Stimulated activated CD4-positive, alpha-beta T cell treated with anti-CD3 and anti-CD28 coated beads, Interleukin-2, amount 100 ng/mL, for 48 hours (primary cell): Measurements from ENCODE around the gene VPS13A.

Experiments
- DNase-seq, 2 donors: peaks; one replicate each; pipeline ENCODE4 v3.0.0-alpha.2; 2020

Gene VPS13A

DNA sequence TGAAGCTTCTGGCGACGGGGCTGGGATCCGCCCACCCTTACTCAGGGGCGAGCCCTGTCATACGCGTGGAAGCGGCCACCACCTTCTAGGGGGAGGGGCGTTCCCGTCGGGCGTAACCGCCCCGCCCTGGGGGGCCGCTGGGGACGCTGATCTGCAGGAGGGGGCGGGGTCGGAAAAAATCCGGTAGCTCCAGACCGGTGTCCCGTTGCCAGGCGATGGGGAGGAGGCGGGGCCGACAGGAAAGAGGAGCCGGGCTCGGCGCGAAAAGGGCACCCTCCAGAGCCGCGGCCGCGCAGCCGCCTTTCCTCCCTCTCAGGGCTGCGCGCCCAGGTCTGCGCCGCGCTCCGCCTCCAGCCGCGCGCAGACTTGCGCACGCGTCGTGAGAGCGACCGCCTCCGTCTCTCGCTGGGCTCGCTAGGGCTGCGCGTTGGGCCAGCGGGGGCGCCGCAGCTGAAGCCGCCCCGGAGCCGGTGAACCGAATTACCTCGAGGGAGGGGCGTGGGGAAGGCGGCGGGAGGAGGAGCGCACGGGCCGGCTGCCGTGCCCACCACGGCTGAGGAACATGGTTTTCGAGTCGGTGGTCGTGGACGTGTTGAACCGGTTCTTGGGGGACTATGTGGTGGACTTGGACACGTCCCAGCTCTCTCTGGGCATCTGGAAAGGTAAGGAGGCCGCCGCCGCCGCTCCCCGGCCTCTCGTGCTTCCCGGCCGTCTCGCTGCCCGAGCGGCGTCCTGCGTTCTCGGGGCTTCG lies at the start of gene VPS13A:
VPS13A (plus strand) TSS at position 392 of the 751 bp plus-strand sequence; CDS start at position 563, 171 bp downstream.
- peak; percentile 91 to 92 for DNase-seq

DNA sequence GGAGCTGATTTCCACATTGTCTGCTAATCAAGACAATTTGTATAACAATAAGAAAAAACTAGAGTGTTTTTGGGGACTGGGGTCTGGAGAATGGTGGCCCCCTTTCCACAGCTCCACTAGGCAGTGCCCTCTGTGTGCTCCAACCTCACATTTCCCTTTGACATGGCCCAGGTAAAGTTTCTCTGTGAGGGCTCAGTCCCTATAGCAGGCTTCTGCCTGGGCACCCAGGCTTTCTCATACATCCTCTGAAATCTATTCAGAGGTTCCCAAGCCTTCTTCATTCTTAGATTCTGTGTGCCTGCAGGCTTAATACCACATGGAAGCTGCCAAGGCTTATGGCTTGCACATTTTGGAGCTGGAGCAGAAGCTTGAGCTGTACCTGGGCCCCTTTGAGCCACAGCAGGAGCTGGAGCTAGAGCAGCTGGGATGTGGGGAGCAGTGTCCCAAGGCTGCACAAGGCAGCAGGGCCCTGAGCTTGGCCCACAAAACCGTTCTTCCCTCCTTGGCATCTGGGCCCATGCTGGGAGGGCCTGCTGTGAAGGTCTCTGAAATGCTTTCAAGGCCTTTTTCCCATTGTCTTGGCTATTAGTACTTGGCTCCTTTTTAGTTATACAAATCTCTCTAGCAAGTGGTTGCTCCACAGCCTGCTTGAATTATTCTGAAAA lies 49.1 kb upstream of the VPS13A start:
- no peak for DNase-seq

DNA sequence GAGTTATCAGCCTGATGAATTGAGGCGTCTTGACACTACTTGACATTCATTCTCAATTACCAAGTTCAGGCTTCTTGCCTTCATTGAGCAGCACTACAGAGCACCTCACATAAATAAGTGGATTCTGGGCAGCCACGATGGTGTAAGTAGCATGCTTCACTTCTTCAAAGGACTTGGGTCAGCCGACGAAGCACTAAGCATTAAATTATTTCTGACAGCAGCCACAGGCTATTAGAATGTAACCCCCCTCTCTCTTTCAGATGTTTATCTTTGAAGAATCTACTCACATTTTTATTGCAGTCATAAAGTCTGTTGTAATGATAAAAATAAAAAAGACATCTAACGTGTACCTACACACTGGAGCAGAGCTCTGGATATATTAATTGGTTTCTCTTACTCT lies 45.9 kb upstream of the VPS13A start:
- no peak for DNase-seq

DNA sequence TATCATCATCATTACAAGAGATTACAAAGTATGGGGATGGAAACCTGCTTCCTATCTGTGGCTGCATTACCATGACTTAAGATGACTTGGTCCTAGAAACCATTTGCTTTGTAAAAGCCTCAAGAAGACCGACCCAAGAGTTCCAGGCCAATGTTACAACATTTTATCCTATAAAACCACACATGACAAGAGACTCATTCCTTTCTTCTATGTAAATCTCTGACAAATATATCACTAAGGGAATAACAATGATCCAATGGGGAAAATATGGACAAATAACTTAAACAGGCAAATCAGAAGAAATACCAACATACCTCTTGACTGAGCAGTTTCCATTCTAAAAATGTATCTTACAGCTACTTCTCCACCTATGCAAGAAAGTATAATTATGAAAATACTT lies 44.3 kb upstream of the VPS13A start:
- DNase-seq = no peak

DNA sequence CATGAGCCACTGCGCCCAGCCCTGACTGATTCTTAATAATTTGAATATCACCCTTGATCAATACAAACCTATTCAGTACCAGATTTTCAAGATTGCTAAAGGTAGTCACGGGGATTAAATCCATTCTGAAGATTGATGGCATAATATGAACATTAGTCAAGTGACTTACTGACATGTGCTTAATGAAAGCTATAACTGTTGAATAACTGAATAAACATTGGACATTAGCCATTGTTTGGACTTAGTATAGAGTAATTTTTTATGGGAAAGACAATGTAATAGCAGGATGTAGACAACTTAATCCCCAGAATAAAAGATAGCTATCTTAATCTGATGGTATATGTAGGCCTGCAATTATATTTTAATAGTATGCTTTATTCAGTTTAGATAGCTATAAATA lies 35.0 kb upstream of the VPS13A start:
- DNase-seq = no peak

DNA sequence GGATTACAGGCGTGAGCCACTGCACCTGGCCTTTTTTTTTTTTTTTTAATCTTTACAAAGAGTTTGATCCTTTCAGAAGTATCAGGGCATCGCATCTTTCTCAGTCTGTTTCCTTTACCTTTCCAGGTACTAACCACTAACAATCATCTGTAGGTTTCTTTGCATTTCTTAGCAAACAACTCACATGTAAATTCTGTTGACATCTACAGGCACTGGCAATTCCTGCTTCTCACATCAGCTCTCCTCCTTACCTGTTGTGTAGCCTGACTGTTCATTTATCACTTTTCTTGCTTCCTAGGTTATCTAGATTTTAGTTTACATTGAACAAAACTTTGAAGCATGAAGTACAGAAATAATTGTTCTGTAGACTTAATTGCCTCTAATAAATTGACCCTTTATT lies 27.5 kb upstream of the VPS13A start:
- DNase-seq = no peak

DNA sequence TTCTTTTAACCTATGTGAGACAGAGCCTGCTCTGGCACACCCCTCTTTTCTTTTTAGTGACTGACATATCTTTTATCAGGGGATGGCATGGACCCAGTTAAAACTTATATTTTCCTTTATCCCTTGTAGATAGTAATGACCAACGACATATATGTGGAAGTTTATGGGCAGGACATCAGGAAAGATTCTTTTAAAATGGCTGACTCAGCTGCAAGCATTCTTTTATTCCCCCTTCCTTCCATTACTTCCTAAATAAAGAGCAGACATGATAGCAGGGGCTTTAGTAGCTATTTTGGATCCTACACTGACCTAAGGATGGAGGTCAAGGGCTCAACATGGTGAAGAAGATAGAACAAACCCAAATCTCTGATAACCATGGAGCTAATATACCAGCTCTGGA lies 25.0 kb upstream of the VPS13A start:
- DNase-seq = no peak

DNA sequence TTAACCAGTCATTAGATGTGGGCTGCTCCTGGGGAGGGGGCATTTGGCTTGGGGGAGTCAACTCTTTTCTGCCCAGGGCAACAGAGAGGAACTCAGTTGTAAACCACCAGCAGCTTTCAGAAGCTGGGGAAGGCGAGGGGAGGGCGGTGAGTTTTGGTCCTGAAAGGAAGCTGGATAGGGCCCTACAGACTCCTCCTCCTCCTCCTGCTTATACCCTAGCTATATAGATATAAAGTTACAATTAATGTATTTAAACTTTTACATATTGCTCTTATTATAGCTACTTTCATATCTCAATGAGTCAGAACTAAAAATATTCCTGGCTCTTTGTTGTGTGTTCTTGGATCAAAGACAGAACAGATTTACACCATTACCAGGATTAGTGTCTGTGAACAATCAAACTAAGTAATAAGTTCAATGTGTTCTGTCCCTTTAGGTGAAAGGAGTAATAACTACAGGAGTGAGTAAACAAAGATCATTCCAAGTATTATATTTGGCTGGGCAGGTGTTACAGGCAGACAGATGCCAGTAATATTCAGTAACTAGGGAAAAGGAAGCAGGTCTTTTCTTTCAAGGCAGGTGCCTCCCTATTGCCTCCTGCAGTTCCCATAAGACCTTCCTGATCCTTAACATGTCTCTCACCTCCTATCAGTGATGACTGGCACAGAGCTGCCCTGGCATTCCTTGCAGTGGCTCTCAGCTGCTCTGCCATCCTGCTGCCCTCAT lies 20.5 kb upstream of the VPS13A start:
- DNase-seq = no peak

DNA sequence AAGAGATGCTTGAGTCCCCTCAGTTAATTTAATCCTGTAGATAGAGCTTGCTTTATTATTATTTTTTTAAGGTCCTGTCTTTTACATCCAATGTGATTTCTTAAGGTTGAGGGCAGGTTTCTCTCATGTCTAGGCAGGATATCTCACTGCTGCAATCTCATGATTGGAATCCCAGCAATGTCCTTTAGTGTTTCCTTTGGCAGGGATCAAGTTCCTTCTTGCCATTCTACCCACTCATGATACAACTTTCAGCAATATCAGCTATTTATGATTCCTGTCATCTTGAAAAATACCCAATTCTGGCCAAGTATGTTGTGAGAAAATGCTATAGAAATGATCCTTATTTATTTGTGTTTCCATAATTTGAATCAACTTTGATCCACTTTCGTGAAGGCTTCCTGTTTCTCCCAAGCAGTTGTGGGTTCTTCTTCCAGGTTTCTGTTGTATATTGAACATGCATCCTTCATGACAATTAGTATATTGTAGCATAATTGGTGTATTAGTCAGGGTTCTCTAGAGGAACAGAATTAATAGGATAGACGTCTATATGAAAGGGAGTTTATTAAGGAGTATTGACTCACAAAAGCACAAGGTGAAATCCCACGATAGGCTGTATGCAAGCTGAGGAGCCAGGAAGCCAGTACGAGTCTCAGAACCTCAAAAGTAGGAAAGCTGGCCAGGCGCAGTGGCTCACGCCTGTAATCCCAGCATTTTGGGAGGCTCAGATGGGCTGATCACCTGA lies 18.4 kb upstream of the VPS13A start:
- no peak for DNase-seq

DNA sequence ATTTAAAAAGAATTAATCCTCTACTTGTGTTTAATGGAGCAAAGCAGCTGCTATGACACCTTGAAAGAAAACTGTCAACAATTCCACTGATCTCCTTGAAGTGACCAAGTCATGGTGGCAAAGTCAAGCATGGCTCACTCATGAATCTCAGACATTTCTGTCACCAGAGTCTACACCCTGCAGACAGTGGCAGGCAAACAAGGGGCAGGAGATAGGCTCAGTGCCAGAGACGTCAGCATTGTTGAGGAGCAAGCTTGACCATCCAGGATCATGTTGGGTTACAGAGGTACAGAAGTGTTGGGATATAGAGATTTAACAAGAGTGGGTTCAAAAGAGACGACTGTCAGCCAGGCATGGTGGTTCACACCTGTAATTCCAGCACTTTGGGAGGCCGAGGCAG lies 16.1 kb upstream of the VPS13A start:
- no peak for DNase-seq

DNA sequence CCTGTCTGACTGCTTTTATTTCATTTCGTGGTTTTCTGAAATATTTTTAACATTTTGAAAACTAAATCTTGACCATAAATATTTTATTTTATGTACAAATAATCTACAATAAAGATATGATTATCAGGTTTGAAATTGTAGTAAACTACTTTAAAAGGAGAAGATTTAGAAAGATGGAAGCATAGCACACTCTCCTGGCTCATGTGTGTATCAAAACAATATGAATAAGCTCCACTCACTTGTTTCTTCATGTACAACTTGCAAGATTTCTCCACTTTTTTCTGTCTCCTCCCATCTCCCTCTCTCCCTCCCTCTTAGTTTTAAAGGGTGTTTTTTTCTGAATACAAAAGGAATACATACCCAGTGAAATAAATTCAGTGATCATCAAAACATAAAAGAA lies 15.4 kb upstream of the VPS13A start:
- DNase-seq = no peak

DNA sequence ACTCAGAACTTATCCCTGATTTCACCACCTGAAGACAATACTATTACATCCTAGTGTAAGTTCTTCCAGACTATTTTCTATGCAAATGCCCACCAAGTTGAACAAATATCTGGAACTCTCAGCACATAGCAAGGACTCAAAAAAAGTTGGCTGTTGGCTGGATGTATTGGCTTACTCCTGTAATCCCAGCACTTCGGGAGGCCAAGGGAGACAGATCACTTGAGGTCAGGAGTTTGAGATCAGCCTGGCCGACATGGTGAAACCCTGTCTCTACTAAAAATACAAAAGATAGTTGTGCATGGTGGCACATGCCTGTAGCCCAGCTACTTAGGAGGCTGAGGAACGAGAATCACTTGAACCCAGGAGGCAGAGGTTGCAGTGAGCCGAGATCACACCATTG lies 15.0 kb upstream of the VPS13A start:
- no peak for DNase-seq

DNA sequence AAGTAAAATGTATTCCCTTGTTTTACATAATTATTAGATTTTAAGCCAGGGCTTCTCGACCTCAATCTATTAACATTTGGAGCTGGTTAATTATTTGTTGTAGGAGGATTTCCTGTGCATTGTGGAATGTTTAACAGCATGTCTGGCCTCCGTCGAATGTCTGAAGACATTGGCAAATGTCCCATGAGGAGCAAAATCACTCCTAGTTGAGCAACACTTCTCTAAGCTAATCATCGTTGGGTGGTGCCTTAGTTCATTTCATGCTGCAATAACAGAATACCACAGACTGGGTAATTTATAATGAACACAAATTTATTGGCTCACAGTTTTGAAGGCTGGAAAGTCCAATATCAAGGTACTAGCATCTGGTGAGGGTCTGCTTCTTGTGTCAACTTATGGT lies 13.4 kb upstream of the VPS13A start:
- no peak for DNase-seq

DNA sequence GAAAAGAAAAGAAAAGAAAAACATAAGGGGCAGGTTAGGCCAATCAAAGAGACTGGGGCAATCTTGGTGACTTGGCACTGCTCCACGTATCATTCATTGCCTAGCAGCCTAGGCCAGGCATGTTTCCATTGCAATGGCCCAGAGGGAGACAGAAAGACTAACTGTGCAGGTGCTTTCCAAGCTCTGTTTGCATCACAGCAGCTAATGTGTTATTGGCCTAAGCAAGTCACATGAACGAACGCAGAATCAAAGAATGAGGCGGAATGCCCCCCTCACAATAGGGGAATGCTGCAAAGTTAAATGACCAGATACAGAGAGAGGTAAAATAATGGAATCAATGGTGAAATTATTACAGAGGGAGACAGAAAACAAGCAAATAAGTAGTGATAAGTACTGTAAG lies 11.1 kb upstream of the VPS13A start:
- DNase-seq = no peak

DNA sequence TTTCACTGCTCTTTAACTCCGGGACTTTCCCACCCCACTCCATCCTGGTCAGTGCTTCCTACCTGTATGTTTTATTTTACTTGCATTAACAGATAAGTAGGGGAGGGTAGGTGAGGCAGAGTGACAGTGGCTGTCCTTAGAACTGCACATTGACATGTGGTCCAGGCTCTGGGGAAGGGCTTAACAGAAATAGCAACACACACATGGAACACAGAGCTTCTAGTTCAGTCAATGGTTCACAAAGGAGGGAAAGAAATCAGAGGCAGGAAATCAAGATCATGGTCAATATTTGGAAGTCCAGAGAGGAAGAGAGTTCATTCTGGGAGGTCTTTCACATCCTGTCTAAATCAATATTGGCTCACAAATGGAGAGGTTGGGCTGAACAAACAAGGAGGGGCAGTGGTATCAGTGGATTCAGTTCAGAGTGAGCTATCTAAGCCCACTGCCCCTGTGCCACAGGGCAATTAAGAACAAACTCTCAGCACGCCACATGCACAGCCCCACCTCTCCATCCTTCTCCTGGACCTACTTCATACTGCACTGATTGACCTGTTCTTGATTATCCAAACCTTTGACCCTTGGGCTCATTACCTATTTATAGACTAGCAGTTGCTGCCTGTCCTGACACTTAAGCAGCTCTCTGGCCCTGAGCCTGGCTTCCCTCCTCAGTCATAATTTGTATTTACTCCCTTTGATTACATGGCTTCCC lies 6.2 kb upstream of the VPS13A start:
- no peak for DNase-seq

DNA sequence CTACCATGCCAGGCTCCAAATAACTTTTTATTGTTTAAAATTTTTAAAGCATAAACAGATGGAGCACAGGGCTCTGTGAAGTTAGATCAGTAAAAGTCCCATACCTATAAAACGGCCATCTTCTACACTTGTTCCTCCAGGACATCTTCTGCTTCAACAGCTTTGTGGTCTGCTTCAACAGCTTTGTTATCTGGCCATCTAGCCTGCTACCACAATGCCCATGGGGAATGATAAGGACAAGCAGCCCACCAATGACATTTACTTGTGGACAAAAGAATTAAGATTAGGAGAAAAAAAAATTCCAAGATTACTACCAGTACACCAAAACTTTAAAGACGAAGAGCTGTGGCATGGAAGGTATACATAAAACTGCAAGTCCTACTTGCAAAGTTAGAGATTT lies 2.2 kb upstream of the VPS13A start:
- no peak for DNase-seq

DNA sequence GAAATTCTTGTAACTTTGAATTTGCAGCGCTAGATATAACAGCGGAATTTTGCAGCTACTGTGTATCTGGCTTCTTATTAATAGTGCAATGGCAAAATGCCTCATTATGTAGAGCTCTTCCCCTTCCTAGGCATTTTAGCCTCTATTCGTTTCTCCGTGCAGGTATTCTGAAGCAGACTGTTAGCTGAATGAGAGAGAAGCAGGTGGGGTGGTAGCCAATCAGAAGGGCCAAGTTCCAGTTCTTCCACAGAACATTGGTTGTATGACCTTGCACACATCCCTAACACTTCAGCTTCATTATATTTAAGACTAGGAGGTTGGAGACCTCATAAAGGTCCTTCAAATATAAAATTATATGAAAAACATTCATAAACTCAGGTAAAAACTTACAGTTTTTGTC lies 1.2 kb upstream of the VPS13A start:
- DNase-seq = no peak

DNA sequence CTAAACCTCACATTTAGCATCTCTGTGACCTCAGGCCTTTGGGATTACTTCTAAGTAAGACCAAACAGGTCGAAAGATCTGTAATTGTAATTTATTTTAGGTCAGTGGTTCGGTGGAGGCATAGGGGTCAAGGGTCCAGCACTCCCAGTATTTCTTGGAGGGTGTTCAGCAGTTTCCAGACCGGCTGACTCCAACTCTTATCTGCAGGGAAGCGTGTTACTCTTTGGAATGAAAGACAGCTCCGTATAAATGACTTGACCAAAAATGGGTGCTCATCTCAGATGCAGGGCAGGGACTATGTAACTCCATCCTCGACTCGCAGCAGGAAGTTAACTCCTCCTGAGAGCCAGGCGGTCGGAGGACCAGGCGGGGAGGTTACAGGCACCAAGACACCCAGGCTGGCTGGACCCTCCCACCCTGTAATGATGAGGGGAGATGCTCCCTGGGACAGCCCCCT lies 620 bp upstream of the VPS13A start:
- DNase-seq = no peak

DNA sequence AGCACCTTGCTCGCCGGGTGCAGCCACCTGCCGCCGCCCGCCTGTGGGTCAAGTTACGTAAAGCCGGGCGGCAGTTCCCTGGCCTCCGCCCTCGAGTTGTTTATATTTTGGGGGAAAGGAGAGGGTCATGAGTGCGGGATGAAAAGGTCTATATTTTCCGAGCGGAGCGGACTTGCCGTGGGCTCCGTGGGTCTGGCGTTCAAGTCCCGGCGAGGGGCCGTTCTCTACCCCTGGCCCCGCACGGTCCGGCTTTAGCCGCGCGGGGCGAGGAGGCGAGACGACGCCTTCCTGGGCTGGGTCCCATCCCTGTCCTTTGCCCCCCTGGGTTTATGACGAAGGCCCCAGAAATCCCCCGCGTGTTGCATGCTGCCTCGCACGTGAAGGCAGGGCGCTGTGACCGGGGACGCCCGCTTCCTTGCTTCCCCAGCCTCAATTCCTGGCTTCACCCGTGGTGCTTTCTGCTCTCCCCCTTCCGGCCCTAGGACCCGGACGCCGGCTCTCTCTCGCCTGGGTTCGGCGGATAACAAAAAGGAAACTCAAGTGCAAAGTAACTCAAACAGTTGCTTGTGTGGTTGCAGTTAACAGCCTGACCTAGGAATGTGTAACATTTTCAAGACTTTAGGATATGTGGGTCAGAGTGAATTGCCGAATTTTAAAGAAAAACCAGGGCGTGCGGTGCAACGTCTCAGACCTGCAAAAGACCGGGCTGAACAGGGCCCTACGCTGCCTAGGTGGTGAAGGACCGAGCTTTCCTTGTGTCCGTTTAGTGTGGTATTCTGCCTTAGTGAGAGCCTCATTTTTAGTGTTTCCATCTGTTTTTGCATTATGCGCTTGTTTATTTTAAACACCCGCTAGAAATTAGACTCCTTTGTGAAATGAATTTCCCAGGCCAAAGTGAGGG lies 810 bp downstream of the VPS13A start:
- peak; percentile 33 to 40 for DNase-seq

DNA sequence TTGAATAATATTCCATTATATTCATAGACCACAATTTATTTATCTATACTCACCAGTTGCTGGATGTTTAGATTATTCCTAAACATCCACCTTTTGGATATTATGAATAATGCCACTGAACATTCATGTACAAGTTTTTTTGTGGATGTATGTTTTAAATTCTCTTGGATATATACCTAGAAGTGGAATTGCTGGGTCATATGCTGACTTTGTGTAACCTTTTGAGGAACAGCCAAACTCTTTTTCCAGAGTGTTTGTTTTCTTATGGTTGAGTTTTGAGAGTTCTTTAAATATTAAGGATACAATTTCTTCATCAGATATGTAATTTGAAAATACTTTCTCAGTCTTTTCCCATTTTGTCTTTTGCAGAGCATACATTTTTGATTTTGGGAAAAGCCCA lies 2.7 kb downstream of the VPS13A start:
- DNase-seq = no peak

DNA sequence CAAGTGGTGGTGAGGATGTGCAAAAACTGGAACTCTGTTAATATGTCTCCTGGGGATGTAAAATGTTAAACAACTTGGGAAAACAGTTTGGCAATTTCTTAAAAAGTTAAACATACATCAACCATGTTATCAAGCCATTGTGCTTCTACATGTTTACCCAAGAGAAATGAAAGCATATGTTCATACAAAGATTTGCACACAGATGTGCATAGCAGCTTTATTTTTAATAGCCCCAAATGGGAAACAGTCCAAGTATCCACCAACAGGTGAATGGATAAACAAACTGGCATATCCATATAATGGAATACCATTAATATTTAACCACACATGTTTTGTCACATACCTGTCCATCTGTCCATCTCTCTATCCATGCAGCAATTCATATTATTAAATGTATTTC lies 6.2 kb downstream of the VPS13A start:
- DNase-seq = no peak

DNA sequence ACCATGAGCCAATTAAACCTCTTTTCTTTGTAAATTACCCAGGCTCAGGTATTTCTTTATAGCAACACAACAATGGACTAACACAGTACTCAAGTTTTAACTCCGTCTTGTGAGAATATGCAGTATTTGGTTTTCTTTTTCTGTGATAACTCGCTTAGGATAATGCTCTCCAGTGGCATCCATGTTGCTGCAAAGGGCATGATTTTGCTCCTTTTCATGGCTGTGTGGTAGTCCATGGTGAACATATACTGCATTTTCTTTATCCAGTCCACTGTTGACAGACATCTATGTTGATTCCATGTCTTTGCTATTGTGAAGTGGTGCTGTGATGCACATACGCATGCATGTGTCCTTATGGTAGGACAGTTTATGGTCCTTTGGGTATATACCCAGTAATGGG lies 10.9 kb downstream of the VPS13A start:
- DNase-seq = no peak
